ENCODE data around the gene IQCF6. TPM values are rescaled to one million over a fixed set of nuclear protein-coding genes. Genes with fewer than 3 reads are reported as not detected.

Gene IQCF6
- not detected in 2 replicates for total RNA-seq

DNA sequence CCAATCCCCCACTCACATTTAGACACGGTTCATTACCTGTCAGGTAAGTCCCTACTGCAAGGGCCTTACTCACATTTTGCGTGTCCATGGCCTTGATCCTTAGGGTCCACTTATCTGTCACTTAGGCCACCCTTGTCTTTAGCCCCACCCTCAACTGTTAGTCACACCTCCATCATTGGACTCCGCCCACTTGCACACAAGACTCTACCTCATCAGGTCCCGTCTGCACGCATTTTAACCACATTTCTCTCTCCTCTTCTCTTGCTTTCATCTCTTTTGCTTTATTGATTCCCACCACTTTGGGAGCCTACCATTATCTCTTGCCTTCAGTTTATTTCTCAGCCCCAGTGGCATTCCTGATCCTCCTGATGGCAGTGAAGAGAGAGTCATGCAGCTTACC lies at the start of gene IQCF6:
Gene IQCF6 (minus strand): TSS at position 101 of the 400 bp plus-strand sequence. CDS start 13 bp downstream, at position 88.

Other genes starting within 250 kb of the IQCF6 start
- gene RAD54L2, start 240.5 kb downstream of the IQCF6 start, total RNA-seq: 21.6 and 23.9 TPM in 2 replicates
- 29.8 and 43.2 TPM in 2 replicates for gene TEX264, start 108.0 kb downstream of the IQCF6 start, total RNA-seq
- under 0.01 and 0.11 TPM in 2 replicates for gene GRM2, start 72.2 kb downstream of the IQCF6 start, total RNA-seq
- gene IQCF2, start 82.4 kb upstream of the IQCF6 start, total RNA-seq: not detected in 2 replicates
- gene IQCF5, start 96.4 kb upstream of the IQCF6 start, total RNA-seq: not detected in 2 replicates
- not detected in 2 replicates for gene IQCF1, start 124.1 kb upstream of the IQCF6 start, total RNA-seq
- 8.6 and 15.6 TPM in 2 replicates for gene RRP9, start 162.7 kb upstream of the IQCF6 start, total RNA-seq
- gene PARP3, start 163.1 kb upstream of the IQCF6 start, total RNA-seq: 13.8 and 24.7 TPM in 2 replicates
- gene GPR62, start 176.1 kb upstream of the IQCF6 start, total RNA-seq: under 0.01 TPM in 1 of 2 replicates, not detected in the other
- gene PCBP4, start 188.2 kb upstream of the IQCF6 start, total RNA-seq: 55.7 and 174 TPM in 2 replicates
- gene ABHD14B, start 194.8 kb upstream of the IQCF6 start, total RNA-seq: 22.9 and 28.3 TPM in 2 replicates
- gene ABHD14A, start 195.8 kb upstream of the IQCF6 start, total RNA-seq: 11.0 and 12.7 TPM in 2 replicates
- 36.1 and 49.7 TPM in 2 replicates for gene ACY1, start 204.3 kb upstream of the IQCF6 start, total RNA-seq
- 1,027 and 1,065 TPM in 2 replicates for gene RPL29, start 216.7 kb upstream of the IQCF6 start, total RNA-seq